Astrocyte of the hippocampus (primary cell): ENCODE data around the gene RDX.
"Not testable (repeated sequence)": the region's sequence is repeated elsewhere in the genome, so short reads cannot be mapped to it uniquely, and the experiment has no call there.

ENCODE experiments used
- DNase-seq: peaks from one replicate; pipeline ENCODE4 v3.0.0; 2011; ENCODE audit warnings: low read depth, low spot score

Gene RDX

GRCh38 chr11:110305169-110306018 lies 9.0 kb upstream of the RDX start:
- peak; percentile 21 for DNase-seq

- no peak for DNase-seq
Measured at GRCh38 chr11:110303414-110303826, 7.0 kb upstream of the RDX start.

GRCh38 chr11:110301577-110301976 lies 5.2 kb upstream of the RDX start:
- no peak for DNase-seq

- DNase-seq = no peak
Measured at GRCh38 chr11:110301032-110301431, 4.6 kb upstream of the RDX start.

- DNase-seq = no peak
Measured at GRCh38 chr11:110299006-110299785, 2.8 kb upstream of the RDX start.

- DNase-seq = peak; percentile 7
Measured at GRCh38 chr11:110298301-110298765, 1.9 kb upstream of the RDX start.

- no peak for DNase-seq
Measured at GRCh38 chr11:110297726-110298300, 1.4 kb upstream of the RDX start.

- DNase-seq = peak; percentile 35
Measured at GRCh38 chr11:110297076-110297725, 787 bp upstream of the RDX start.

- peak; percentile 69 for DNase-seq
Measured at GRCh38 chr11:110295531-110296225, 736 bp downstream of the RDX start.

GRCh38 chr11:110295086-110295485 lies 1.3 kb downstream of the RDX start:
- DNase-seq = no peak

GRCh38 chr11:110294509-110294908 lies 1.9 kb downstream of the RDX start:
- DNase-seq = peak; percentile 16

- no peak for DNase-seq
Measured at GRCh38 chr11:110293389-110293788, 3.0 kb downstream of the RDX start.

GRCh38 chr11:110292146-110292545 lies 4.3 kb downstream of the RDX start:
- DNase-seq = not testable (repeated sequence)

- no peak for DNase-seq
Measured at GRCh38 chr11:110290591-110291334, 5.7 kb downstream of the RDX start.

- DNase-seq = no peak
Measured at GRCh38 chr11:110289472-110289871, 6.9 kb downstream of the RDX start.

- DNase-seq = no peak
Measured at GRCh38 chr11:110287537-110287936, 8.9 kb downstream of the RDX start.

GRCh38 chr11:110286298-110287040 lies 9.9 kb downstream of the RDX start:
- peak; percentile 15 for DNase-seq

GRCh38 chr11:110283862-110284261 lies 12.6 kb downstream of the RDX start:
- no peak for DNase-seq

GRCh38 chr11:110280595-110280994 lies 15.8 kb downstream of the RDX start:
- DNase-seq = not testable (repeated sequence)

- DNase-seq = no peak
Measured at GRCh38 chr11:110279881-110280280, 16.5 kb downstream of the RDX start.
